Thymus (tissue), 11 donors: ENCODE results near the gene DIPK1B. TPM values are rescaled to one million over a fixed set of nuclear protein-coding genes. Genes with fewer than 3 reads are reported as not detected.

Experiments used
- DNase-seq, 9 donors: peaks; one replicate each; pipeline ENCODE4 v3.0.0-alpha.2; 2013; ENCODE audit warnings: low spot score in 9 of 9, low read depth in 6 of 9, missing footprints in 1 of 9
- H3K27ac ChIP-seq, 2 donors: one replicate each; pipeline ENCODE4 v1.5.1; 2013; ENCODE audit warnings: control low read depth in 1 of 2, low read depth in 1 of 2, low read length in 1 of 2, mild to moderate bottlenecking in 1 of 2, moderate library complexity in 1 of 2
- H3K27me3 ChIP-seq, 2 donors: one replicate each; pipeline ENCODE4 v1.5.1; 2013; ENCODE audit warnings: low read length in 1 of 2; ENCODE audit not compliant: control insufficient read depth in 2 of 2, insufficient read depth in 1 of 2
- H3K36me3 ChIP-seq, 2 donors: one replicate each; pipeline ENCODE4 v1.5.1; 2013; ENCODE audit warnings: low read length in 1 of 2, mild to moderate bottlenecking in 1 of 2, moderate library complexity in 1 of 2; ENCODE audit not compliant: control insufficient read depth in 2 of 2, insufficient read depth in 2 of 2
- H3K4me1 ChIP-seq, 2 donors: one replicate each; pipeline ENCODE4 v1.5.1; 2013; ENCODE audit warnings: low read length in 2 of 2; ENCODE audit not compliant: control insufficient read depth in 2 of 2, insufficient read depth in 2 of 2
- H3K4me3 ChIP-seq, 2 donors: one replicate each; pipeline ENCODE4 v1.5.1; 2013; ENCODE audit warnings: low read length in 2 of 2, control low read depth in 1 of 2, mild to moderate bottlenecking in 1 of 2
- H3K9me3 ChIP-seq, 2 donors: one replicate each; pipeline ENCODE4 v1.5.1; 2013; ENCODE audit warnings: low read length in 1 of 2, mild to moderate bottlenecking in 1 of 2; ENCODE audit not compliant: control insufficient read depth in 2 of 2, insufficient read depth in 1 of 2
- WGBS: extraction: QIAGEN DNeasy Blood & Tissue Kit; methylation state at CpG from one replicate; pipeline ENCODE4 v1.1.7; 2013; 5-methylcytosine and 5-hydroxymethylcytosine counted together
- polyA plus RNA-seq: library from polyadenylated mRNA; stranded (reverse); fragments of 200-250 nt; gene quantifications from one replicate; pipeline ENCODE4 v1.2.3, GENCODE V29; 2013
- total RNA-seq: library from RNA; stranded (reverse); fragments of 120-200 nt; gene quantifications from one replicate; pipeline ENCODE4 v1.2.4, GENCODE V29; 2013
- donor health status: healthy.

Gene DIPK1B
- total and polyA plus RNA-seq, 2 donors, result 6.8 to 10.1 TPM

DNA sequence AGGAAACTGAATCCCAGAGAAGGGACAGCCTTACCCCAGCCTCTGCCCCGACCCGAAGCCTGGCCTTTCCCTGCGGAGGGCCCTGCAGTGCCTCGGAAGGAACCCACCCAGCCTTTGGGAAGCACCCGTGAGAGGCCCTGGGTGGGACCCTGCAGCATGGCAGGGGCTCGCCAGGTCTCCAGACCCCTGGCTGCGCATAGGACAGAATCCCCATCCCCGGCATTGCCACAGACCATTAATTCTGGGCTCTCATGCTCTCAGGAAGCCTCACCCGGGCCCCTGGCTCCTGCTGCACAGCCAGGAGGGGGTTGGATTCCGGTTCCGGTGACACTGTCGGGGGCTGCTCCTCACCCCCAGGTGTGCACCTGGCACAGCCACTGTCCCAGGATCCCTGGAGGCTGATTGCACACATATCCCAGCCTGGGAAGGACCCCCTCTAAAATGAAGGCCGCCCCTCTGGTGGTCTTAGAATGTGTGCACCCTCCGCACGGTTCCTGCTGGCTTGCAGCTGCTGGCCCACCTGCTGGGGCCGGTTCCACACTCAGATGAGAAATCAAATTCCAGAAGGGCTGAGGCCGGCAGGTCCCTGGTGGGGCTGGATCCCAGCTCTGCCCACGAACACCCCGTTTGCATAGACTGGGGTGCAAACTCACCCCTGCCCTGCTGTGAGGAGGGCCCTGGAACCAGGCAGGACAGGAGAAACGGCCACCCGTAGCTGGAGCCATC is 45.0 kb upstream of the DIPK1B start:
- 89% methylated on average over 21 of the region's 21 CpGs for WGBS

DNA sequence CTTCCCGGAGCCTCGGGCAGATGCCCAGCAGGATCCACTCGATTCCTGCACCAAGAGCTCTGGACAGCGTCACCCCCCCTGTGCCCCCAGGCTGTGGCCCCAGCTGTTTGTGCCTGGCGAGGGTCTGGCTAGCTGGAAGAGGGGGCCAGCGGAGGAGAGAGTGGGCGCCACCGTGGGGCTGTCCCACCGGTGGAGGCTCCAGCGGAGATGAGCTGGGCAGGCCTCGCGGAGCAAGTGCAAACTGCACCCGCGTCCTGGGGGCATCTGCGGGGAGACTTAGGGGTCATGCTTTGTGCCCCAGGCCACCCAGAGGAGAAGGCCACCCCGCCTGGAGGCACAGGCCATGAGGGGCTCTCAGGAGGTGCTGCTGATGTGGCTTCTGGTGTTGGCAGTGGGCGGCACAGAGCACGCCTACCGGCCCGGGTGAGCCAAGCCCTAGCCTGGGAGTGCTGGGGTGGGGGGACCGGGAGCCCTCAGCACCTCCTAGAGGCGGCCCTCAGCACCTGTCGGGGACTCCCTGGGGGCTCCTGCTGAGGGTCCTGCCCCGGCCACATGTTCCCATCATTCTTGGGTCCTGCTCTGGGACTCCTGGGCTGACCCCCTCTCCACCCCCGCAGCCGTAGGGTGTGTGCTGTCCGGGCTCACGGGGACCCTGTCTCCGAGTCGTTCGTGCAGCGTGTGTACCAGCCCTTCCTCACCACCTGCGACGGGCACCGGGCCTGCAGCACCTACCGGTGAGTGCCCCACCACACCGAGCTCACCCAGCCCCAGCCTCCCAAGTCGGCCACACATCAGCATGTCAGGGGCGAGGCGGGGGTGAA is 44.2 kb upstream of the DIPK1B start:
- WGBS, result 87% methylated on average over 40 of the region's 40 CpGs
- Histone ChIP-seq H3K4me1 (peaks cover 4 to 11% of the 10 kb centered on the region in 2 donors), H3K27ac (no peak overlapping the region), H3K36me3 (no peaks in the 10 kb centered on the region), H3K9me3 (no peaks in the 10 kb centered on the region), H3K27me3 (peaks cover 41 to 57% of the 10 kb centered on the region in 2 donors), H3K4me3 (no peak overlapping the region)
- no peak for DNase-seq

More for the DNA sequence above, 45.0 kb upstream of the DIPK1B start:
- Histone ChIP-seq H3K9me3 (no peaks in the 10 kb centered on the region), H3K4me3 (no peak overlapping the region), H3K4me1 (peaks cover 4 to 11% of the 10 kb centered on the region in 2 donors), H3K36me3 (no peaks in the 10 kb centered on the region), H3K27ac (no peak overlapping the region), H3K27me3 (peaks cover 42 to 64% of the 10 kb centered on the region in 2 donors)
- no peak for DNase-seq

- 94% methylated on average over 23 of the region's 23 CpGs for WGBS
- DNase-seq, result no peak
- peaks cover 4 to 13% of the 10 kb centered on the region in 2 donors for H3K4me1 ChIP-seq
- peaks cover 35 to 46% of the 10 kb centered on the region in 2 donors for H3K27me3 ChIP-seq
- no peak overlapping the region for H3K27ac ChIP-seq
- no peaks in the 10 kb centered on the region for H3K36me3 ChIP-seq
- no peak overlapping the region for H3K4me3 ChIP-seq
- H3K9me3 ChIP-seq, result no peaks in the 10 kb centered on the region
These were observed 43.2 kb upstream of the DIPK1B start for GRCh38 chr9:136668983-136669790.

GRCh38 chr9:136669791-136670464 is 42.4 kb upstream of the DIPK1B start:
- Histone ChIP-seq H3K36me3 (peaks cover 0 to 4% of the 10 kb centered on the region in 2 donors), H3K4me3 (no peak overlapping the region), H3K4me1 (peaks cover 4 to 11% of the 10 kb centered on the region in 2 donors), H3K27me3 (peaks cover 28 to 39% of the 10 kb centered on the region in 2 donors), H3K27ac (no peak overlapping the region), H3K9me3 (no peaks in the 10 kb centered on the region)
- no peak for DNase-seq
- WGBS, result 79% methylated on average over 23 of the region's 23 CpGs

DNA sequence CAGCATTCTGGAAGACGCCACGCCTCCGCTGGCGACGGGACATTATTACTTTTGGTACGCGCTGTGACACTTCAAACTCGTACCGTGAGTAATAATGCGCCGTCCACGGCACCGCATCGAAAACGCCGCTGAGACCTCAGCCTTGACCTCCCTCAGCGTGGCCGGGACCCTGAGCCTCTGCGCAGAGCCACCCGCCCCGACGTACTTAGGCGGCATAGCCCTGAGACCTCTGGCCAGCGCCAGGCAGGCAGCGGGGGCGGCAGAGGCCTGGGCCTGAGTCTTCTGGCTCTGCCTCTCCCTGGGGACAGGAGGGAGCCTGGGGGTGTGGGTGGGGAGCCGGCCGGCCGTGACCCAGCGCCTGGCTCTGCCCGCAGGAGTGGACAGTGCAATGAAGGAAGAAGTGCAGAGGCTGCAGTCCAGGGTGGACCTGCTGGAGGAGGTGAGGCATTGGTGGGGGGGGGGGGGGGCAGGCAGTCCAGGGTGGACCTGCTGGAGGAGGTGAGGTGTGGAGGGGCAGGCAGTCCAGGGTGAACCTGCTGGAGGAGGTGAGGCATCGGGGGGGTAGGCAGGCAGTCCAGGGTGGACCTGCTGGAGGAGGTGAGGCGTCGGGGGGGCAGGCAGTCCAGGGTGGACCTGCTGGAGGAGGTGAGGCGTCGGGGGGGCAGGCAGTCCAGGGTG is 41.7 kb upstream of the DIPK1B start:
- Histone ChIP-seq H3K9me3 (no peaks in the 10 kb centered on the region), H3K27me3 (peaks cover 20 to 33% of the 10 kb centered on the region in 2 donors), H3K4me3 (no peak overlapping the region), H3K27ac (no peak overlapping the region), H3K4me1 (peaks cover 4 to 8% of the 10 kb centered on the region in 2 donors), H3K36me3 (peaks cover 0 to 4% of the 10 kb centered on the region in 2 donors)
- DNase-seq, result no peak
- 94% methylated on average over 36 of the region's 36 CpGs for WGBS

- peaks cover 0 to 8% of the 10 kb centered on the region in 2 donors for H3K4me1 ChIP-seq
- H3K27ac ChIP-seq, result no peak overlapping the region
- peaks cover 15 to 33% of the 10 kb centered on the region in 2 donors for H3K27me3 ChIP-seq
- no peaks in the 10 kb centered on the region for H3K9me3 ChIP-seq
- DNase-seq, result no peak
- WGBS, result 93% methylated on average over 12 of the region's 12 CpGs
- H3K4me3 ChIP-seq, result no peak overlapping the region
- H3K36me3 ChIP-seq, result peaks cover 0 to 4% of the 10 kb centered on the region in 2 donors
These were observed 41.1 kb upstream of the DIPK1B start for GRCh38 chr9:136671254-136671614.

DNA sequence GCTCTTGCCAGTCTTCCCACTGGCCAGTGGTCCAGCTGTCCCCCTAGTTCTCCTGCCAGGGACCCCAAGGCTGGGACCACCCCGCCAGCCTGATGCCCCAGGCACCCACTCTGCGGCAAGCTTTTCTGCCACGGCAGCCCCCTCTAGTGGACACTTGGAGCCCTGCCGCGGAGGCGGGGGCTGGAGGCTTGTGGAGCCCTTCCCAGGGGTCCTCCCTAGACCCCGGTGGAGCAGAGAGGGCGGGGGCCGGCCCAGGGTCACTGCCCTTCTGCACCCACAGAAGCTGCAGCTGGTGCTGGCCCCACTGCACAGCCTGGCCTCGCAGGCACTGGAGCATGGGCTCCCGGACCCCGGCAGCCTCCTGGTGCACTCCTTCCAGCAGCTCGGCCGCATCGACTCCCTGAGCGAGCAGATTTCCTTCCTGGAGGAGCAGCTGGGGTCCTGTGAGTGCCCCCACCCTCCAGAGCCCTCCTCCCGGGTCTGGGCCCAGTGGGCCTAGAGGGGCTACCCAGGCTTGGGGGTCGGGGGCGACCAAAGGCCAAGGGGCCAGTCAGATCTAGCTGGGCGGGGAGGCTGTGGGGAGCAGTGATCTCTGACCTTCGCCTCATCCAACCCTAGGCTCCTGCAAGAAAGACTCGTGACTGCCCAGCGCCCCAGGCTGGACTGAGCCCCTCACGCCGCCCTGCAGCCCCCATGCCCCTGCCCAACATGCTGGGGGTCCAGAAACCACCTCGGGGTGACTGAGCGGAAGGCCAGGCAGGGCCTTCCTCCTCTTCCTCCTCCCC is 40.5 kb upstream of the DIPK1B start:
- peak in 1 of 9 donors; percentile 42 for DNase-seq
- Histone ChIP-seq H3K27ac (no peak overlapping the region), H3K27me3 (peaks cover 9 to 27% of the 10 kb centered on the region in 2 donors), H3K4me3 (no peak overlapping the region), H3K4me1 (peaks cover 0 to 4% of the 10 kb centered on the region in 2 donors), H3K36me3 (peaks cover 0 to 4% of the 10 kb centered on the region in 2 donors), H3K9me3 (peaks cover 0 to 4% of the 10 kb centered on the region in 2 donors)
- 84% methylated on average over 27 of the region's 27 CpGs for WGBS
